Nephron (organoid): ENCODE data around the gene MEX3D.
"Not testable (repeated sequence)": the region's sequence is repeated elsewhere in the genome, so short reads cannot be mapped to it uniquely, and the experiment has no call there.

Experiments used
- H3K27ac Mint-ChIP-seq, 3 experiments: 2 replicates each; pipeline ENCODE4 v1.8.0; 2020; ENCODE audit warnings: mixed read lengths in 3 of 3, mild to moderate bottlenecking in 2 of 3, moderate library complexity in 1 of 3
- H3K27me3 Mint-ChIP-seq: 2 replicates; pipeline ENCODE4 v1.8.0; 2021; ENCODE audit warnings: low read depth, mild to moderate bottlenecking, moderate library complexity, mixed read lengths
- H3K36me3 Mint-ChIP-seq: 2 replicates; pipeline ENCODE4 v1.8.0; 2020; ENCODE audit warnings: low read depth, mixed read lengths
- H3K4me1 Mint-ChIP-seq: 2 replicates; pipeline ENCODE4 v1.8.0; 2020; ENCODE audit warnings: mixed read lengths
- H3K4me3 Mint-ChIP-seq, 3 experiments: 2 replicates each; pipeline ENCODE4 v1.8.0; 2020; ENCODE audit warnings: mild to moderate bottlenecking in 3 of 3, mixed read lengths in 3 of 3, moderate library complexity in 2 of 3
- H3K9me3 Mint-ChIP-seq: 2 replicates; pipeline ENCODE4 v1.8.0; 2020; ENCODE audit warnings: mixed read lengths
- TF ChIP-seq, protein P1 (sequence below), 3 experiments: fragments of 200-600 bp; sonication (generic); IDR thresholded peaks; one replicate each; pipeline ENCODE4 v1.5.0; 2021; ENCODE audit warnings: antibody characterized with exemption in 3 of 3; ENCODE audit not compliant: unreplicated experiment in 3 of 3

Gene MEX3D

DNA sequence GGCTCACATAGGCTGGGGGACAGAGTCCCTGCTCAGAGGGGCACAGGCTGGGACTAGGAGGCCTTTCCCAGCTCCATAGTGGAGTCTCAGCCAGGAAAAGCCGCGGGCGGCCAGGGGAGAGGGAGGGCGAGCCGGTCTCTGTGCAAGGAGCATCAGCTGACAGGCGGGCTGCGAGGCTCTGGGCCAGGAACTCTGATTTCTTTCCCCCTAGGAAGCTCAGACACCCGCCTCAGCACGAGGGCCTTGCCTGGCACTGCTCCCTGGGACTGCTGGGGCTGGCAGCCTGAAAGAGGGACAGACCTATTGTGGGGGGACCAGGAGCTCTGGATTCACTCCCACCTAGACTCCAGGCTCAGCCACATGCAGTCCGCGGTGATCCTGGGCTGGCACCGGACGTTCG is 46.5 kb downstream of the MEX3D start:
- Mint-ChIP-seq H3K27ac (no peak overlapping the region), H3K36me3 (no peaks in the 10 kb centered on the region), H3K9me3 (no peaks in the 10 kb centered on the region), H3K4me3 (no peak overlapping the region), H3K27me3 (peaks cover 50% of the 10 kb centered on the region), H3K4me1 (peaks cover 12% of the 10 kb centered on the region)
- TF ChIP-seq, protein P1, sequence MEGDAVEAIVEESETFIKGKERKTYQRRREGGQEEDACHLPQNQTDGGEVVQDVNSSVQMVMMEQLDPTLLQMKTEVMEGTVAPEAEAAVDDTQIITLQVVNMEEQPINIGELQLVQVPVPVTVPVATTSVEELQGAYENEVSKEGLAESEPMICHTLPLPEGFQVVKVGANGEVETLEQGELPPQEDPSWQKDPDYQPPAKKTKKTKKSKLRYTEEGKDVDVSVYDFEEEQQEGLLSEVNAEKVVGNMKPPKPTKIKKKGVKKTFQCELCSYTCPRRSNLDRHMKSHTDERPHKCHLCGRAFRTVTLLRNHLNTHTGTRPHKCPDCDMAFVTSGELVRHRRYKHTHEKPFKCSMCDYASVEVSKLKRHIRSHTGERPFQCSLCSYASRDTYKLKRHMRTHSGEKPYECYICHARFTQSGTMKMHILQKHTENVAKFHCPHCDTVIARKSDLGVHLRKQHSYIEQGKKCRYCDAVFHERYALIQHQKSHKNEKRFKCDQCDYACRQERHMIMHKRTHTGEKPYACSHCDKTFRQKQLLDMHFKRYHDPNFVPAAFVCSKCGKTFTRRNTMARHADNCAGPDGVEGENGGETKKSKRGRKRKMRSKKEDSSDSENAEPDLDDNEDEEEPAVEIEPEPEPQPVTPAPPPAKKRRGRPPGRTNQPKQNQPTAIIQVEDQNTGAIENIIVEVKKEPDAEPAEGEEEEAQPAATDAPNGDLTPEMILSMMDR (IDR thresholded peaks at IDR 0.05; ENCODE audit: unreplicated experiment in 3 of 3), result no peak

DNA sequence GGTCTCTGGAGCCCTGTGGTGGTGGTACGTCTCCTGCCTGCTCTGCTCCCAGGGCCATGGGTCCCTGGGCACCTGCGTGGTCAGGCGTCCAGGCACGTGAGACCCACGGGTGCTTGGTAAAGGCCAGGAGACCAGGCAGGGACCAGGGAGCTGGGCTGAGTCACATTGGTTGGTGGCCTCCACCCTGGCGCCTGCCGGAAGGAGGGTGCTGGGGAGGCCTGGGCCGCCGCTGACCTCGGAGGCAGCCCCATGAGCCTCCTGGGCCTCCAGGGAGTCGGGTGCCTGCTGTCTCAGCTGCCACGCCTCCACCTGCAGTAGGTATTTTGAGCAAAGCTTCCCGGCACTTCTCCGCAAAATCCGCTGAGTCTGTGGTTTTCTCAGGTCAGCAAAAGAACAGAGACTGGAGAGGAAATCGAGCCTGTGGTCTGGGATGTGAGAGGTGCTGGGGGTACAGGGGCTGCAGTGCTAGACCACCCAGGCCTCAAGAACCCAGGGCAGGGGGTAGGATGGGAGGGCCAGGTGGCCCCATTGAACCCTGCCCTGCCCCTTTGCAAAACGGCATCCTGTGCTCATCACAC is 47.8 kb downstream of the MEX3D start:
- Mint-ChIP-seq H3K4me1 (peaks cover 12% of the 10 kb centered on the region), H3K36me3 (no peaks in the 10 kb centered on the region), H3K27ac (no peak overlapping the region), H3K9me3 (peaks cover 3% of the 10 kb centered on the region), H3K27me3 (peaks cover 48% of the 10 kb centered on the region), H3K4me3 (no peak overlapping the region)
- TF ChIP-seq, protein P1 (IDR thresholded peaks at IDR 0.05; ENCODE audit: unreplicated experiment in 3 of 3), result no peak

DNA sequence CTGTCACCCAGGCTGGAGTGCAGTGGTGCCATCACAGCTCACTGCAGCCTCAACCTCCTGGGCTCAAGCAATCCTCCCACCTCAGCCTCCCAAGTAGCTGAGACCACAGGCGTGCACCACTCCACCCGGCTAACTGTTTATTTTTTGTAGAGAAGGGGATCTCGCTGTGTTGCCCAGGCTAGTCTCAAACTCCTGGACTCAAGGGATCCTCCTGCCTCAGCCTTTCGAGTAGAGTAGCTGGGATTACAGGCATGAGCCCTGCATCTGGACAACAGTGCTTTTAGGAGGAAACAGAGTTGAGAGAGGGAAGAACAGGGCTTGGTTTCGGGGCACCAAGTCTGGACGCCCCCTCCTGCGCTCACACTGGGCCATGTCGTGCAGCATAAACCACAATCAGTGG is 48.3 kb downstream of the MEX3D start:
- not testable (repeated sequence) for H3K4me1 Mint-ChIP-seq, H3K9me3 Mint-ChIP-seq, H3K4me3 Mint-ChIP-seq, H3K27ac Mint-ChIP-seq, H3K36me3 Mint-ChIP-seq
- peaks cover 46% of the 10 kb centered on the region for H3K27me3 Mint-ChIP-seq

DNA sequence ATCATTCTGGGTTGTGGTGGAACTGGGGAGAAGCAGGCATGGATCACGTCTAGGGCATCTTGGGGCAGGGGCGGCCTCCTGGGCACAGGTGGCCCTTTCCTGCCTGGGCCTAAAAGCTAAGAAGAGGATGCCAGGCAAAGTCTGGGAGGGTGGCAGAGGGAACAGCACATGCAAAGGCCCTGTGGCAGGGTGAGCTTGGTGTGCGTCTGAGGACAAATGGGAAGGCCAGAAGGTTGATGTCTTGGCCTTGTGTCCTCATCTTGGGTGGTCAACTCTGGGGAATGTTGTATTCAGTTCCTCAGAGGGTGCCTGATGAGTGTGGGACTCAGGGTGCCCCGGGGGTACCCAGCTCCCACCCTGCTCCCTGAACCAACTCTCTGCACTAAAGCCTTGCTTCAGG is 49.7 kb downstream of the MEX3D start:
- Mint-ChIP-seq H3K9me3 (peaks cover 3% of the 10 kb centered on the region), H3K27me3 (peaks cover 45% of the 10 kb centered on the region), H3K4me1 (peaks cover 4% of the 10 kb centered on the region), H3K4me3 (no peak overlapping the region), H3K27ac (no peak overlapping the region), H3K36me3 (no peaks in the 10 kb centered on the region)
- TF ChIP-seq, protein P1 (IDR thresholded peaks at IDR 0.05; ENCODE audit: unreplicated experiment in 3 of 3), result no peak

DNA sequence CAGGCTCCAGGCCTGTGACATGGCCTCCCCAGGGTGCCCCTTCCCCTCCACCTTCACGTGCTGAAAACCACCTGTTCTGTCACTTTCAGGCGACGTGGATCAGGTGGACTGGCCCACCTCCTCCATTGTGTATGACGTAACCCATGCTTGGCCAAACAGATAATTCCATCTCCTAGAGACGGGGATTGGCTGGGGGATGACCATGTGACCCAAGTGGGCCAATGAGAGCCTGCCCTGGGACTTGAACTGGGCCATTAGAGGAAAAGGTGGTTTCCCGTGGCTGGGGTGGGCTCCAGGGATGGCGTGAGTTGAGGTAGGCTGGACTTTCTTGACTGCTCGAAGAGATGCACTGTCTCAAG is 51.8 kb downstream of the MEX3D start:
- Mint-ChIP-seq H3K4me1 (no peaks in the 10 kb centered on the region), H3K27me3 (peaks cover 34% of the 10 kb centered on the region), H3K27ac (no peak overlapping the region), H3K36me3 (no peaks in the 10 kb centered on the region), H3K9me3 (peaks cover 3% of the 10 kb centered on the region), H3K4me3 (peak overlapping the region in 1 of 3 experiments; percentile 57)
- TF ChIP-seq, protein P1 (IDR thresholded peaks at IDR 0.05; ENCODE audit: unreplicated experiment in 3 of 3), result no peak

DNA sequence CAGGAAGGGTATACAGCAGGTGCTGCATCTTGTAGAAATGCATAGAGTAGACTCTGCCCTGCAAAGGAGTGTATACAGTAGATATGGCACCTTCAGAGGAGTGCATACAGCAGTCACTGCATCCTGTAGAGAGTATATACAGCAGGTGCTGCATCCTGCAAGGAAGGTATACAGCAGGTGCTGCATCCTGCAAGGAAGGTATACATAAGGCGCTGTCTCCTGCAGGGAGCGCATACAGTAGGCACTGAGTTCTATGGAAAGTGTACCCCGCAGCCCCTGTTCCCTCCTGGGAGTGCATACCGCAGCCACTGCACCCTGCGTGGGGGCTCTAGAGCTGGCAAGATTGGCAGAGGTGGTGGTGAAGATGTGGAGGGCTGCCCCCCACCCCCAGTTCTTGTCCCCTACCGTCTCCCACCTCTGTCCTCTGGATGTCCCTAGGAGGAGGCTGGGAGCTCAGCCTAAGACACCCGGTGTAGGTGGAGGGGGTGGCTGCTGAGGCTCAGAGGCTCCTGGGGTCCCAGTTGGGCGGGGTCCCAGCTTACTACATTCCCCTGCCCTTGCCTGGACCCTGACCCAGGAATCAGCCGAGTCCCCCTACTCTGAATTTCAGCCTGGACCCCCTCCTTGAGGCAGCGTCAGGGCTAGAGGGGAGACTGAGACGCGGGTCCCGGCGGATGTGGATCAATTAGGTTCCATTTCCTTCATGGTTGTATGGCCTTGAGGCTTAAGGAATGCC is 53.0 kb downstream of the MEX3D start:
- Mint-ChIP-seq H3K4me3 (peak overlapping the region in 1 of 3 experiments; percentile 52), H3K36me3 (no peaks in the 10 kb centered on the region), H3K4me1 (peaks cover 10% of the 10 kb centered on the region), H3K27me3 (peaks cover 42% of the 10 kb centered on the region), H3K27ac (no peak overlapping the region), H3K9me3 (peaks cover 3% of the 10 kb centered on the region)
- TF ChIP-seq, protein P1 (IDR thresholded peaks at IDR 0.05; ENCODE audit: unreplicated experiment in 3 of 3), result no peak
